GM12878 (cell line): Measurements from ENCODE around the gene MATN3.

Experiments
- DPF2 ChIP-seq: fragments of 450-650 bp; IDR thresholded peaks from 2 replicates; pipeline ENCODE4 v1.6.1; 2017; ENCODE audit warnings: mild to moderate bottlenecking
- POLR2A ChIP-seq: IDR thresholded peaks from 2 replicates; pipeline ENCODE4 v1.6.1; 2011; ENCODE audit warnings: low read depth, mild to moderate bottlenecking, low read length
- TF ChIP-seq, protein P1 (sequence below): IDR thresholded peaks from 2 replicates; pipeline ENCODE4 v1.6.1; 2012; ENCODE audit warnings: low read length, inconsistent platforms

DNA sequence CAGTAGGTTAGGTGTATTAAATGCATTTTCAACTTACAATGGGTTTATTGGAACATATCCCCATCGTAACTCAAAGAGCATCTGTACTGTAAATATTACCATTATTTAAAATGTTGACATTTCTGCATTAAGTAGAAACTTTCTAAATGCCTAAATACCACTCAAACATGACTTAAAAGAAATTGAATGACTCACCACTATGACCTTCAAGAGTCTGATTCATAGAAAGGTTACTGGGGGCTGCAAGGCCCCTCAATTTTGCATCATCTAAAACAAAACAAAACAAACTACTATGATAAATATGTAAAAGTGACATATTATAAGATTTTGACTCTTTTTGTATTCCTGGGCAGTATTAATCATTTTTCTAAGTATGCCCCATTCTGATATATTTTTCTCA, 30.2 kb downstream of the MATN3 start:
- TF ChIP-seq POLR2A (no peak), DPF2 (no peak)
- TF ChIP-seq, protein P1, sequence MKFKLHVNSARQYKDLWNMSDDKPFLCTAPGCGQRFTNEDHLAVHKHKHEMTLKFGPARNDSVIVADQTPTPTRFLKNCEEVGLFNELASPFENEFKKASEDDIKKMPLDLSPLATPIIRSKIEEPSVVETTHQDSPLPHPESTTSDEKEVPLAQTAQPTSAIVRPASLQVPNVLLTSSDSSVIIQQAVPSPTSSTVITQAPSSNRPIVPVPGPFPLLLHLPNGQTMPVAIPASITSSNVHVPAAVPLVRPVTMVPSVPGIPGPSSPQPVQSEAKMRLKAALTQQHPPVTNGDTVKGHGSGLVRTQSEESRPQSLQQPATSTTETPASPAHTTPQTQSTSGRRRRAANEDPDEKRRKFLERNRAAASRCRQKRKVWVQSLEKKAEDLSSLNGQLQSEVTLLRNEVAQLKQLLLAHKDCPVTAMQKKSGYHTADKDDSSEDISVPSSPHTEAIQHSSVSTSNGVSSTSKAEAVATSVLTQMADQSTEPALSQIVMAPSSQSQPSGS: no peak
